HG02840 (cell line): Measurements from ENCODE around the gene TTLL12.
"Not testable (repeated sequence)": the region's sequence is repeated elsewhere in the genome, so short reads cannot be mapped to it uniquely, and the experiment has no call there.

Source experiments
- ATAC-seq: cut with Tn5 transposase; IDR thresholded peaks from one replicate; pipeline ENCODE4 v1.9.1; 2021; ENCODE audit warnings: mild to moderate bottlenecking, moderate library complexity, moderate number of reproducible peaks; ENCODE audit not compliant: unreplicated experiment, low FRiP score

TTLL12 gene

GRCh38 chr22:43157874-43158546 is 28.9 kb downstream of the TTLL12 start:
- ATAC-seq, result no peak

DNA sequence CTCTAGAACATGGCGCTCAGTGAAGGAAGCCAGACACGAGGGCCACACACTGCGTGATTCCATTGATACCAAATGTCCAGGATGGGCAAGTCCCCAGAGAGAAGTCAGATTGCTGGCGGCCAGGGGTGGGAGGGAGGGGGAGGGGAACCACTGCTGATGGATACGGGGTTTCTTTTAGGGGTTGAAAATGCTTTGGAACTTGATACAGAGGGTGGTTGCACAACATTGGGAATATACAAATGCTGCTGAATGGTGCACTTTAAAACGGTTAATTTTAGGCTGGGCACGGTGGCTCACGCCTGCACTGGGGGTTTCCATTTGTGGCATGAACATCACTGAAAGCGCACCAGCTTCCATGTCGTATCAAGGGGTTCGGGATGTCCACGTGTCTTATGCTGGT is 30.5 kb downstream of the TTLL12 start:
- ATAC-seq, result no peak

- no peak for ATAC-seq
Measured at GRCh38 chr22:43155789-43156188, 31.1 kb downstream of the TTLL12 start.

- no peak for ATAC-seq
Measured at GRCh38 chr22:43154887-43155536, 31.9 kb downstream of the TTLL12 start.

DNA sequence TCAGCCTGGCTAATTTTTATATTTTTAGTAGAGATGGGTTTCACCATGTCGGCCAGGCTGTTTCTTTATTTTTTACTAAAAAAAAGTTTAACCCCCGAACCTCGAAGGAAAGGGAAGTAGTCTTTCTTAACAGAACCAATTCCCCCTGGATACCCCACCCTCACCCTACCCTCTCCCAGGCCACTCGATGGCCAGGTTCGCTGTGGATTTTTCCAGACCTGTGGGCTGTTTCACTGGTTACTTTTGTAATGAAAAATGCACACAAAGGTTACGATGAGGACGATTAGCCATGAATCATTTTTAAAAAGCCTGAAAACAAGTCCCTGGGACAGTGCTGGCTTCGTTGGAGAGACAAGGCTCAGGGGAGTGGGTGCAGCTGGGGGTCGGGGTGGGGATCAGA is 33.0 kb downstream of the TTLL12 start:
- no peak for ATAC-seq

- ATAC-seq, result no peak
Measured at GRCh38 chr22:43152357-43153071, 34.4 kb downstream of the TTLL12 start.

GRCh38 chr22:43152003-43152356 is 35.0 kb downstream of the TTLL12 start:
- ATAC-seq, result no peak

- no peak for ATAC-seq
Measured at GRCh38 chr22:43151251-43152002, 35.5 kb downstream of the TTLL12 start, which contains the start of gene TSPO. TSPO (plus strand) TSS chr22:43151559; CDS start chr22:43159239, 7,680 bp downstream.

- ATAC-seq, result no peak
Measured at GRCh38 chr22:43150731-43151206, 36.2 kb downstream of the TTLL12 start.

- no peak for ATAC-seq
Measured at GRCh38 chr22:43148581-43148980, 38.4 kb downstream of the TTLL12 start.

GRCh38 chr22:43147821-43148220 is 39.1 kb downstream of the TTLL12 start:
- ATAC-seq, result no peak

DNA sequence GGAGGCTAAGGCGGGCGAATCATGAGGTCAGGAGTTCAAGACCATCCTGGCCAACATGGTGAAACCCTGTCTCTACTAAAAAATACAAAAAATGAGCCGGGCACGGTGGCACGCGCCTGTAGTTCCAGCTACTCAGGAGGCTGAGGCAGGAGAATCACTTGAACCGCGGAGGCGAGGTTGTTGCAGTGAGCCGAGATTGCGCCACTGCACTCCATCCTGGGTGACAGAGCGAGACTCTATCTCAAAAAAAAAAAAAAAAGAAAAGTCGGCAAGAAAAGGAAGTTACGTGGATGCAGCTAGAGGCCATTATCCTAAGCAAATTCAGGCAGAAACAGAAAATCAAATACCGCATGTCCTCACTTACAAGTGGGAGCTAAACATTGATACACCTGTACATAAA is 40.6 kb downstream of the TTLL12 start:
- ATAC-seq, result not testable (repeated sequence)

- not testable (repeated sequence) for ATAC-seq
Measured at GRCh38 chr22:43145371-43145770, 41.6 kb downstream of the TTLL12 start.

GRCh38 chr22:43144949-43145348 is 42.0 kb downstream of the TTLL12 start:
- no peak for ATAC-seq

DNA sequence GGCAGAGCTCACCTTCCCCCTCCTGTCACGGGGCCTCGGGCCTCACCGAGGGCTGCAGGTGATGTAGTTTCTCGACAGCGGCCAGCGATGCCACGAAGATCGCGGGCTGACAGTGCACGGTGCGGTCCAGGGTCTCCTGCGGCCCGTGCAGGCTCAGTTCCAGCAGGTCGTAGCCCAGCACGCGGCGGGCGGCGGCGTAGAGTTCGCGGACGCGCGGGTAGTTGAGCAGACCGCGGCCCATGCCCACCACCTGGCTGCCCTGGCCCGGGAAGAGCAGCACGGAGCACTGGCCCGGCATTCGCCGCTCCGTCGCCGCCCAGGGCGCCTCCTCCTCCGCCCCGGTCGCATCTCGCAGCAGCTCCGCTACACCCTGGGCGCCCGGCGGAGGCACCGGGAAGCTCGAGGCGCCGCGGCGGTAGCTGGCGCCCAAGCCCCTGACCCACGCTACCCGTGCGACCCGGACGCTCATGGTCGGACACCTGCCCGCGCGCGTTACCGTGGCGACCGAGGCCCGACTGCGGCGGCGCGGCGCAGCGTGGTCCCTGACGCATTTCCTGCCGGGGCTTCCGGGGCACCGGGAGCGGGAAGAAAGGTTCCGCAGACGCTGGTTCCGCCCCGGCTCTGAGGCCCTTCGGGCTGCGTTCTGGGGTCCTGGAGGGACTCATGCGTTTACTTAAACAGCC is 43.9 kb downstream of the TTLL12 start, which contains the start of gene MCAT:
TSS of gene MCAT (minus strand) at position 519 of the 683 bp plus-strand sequence. CDS start at position 469, 50 bp downstream.
- ATAC-seq, result peak; percentile 69

GRCh38 chr22:43136801-43137200 is 50.1 kb downstream of the TTLL12 start:
- ATAC-seq, result no peak

DNA sequence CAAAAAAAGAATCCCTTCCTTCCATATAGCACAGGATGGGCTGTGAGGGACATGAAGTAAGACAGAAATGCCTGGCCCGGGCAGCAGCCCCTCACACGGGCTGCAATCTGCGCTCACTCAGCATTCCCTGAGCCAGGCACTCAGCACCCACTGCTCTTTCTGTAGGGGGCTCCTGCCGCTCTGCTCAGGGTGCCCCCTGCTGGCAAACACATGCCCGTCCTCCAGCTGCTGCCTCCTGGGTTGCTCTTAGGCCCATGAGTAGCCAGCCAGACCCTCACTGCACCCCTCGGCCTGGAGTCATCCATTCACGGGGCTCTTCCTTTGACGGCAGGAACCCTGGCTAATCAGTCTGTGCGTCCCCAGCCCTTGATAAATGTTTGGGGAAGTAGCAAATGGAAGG is 50.7 kb downstream of the TTLL12 start:
- ATAC-seq, result no peak

GRCh38 chr22:43135565-43135964 is 51.4 kb downstream of the TTLL12 start:
- no peak for ATAC-seq

DNA sequence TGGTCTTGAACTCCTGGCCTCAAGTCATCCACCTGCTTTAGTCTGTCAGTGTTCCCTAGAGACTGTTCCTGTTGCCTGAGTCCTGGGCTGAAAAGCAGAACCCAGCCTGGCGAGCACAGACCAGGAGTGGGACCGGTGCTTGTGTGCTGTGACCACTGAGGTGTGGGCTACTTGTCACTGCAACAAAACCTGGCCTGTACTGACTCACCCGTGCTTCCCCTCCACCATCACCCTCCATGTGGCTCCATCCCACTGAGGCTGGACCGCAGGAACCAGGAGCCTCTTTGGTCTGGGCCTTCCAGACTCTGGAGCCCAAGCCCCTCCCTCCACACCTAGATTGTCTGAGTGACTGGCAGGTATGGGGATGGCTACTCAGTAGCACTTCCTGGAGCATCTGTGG is 52.4 kb downstream of the TTLL12 start:
- no peak for ATAC-seq

DNA sequence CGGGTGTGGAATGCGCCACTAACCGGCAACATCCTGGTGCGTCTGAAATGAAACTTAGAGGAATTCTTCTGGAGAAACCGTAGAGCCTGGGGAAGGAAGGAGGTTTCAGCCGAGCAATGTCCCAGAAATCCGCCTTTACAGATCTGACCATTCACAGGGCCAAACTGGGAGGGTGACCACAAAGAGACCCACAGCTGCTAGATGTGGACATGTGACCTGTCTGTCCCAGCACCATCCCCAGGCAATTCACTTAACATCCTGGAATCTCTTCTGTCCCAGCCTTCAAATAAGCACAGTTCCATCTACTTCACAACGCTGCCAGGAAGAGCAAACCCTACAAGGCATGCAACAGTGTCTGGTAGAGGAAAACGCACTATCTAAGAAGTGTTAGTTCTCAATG is 53.5 kb downstream of the TTLL12 start:
- no peak for ATAC-seq
